COLO668 (cell line): ENCODE results near the gene GMEB2.
"Not testable (repeated sequence)": the region's sequence is repeated elsewhere in the genome, so short reads cannot be mapped to it uniquely, and the experiment has no call there.

Source experiments
- DNase-seq: peaks from one replicate; lab custom pipeline; 2025; ENCODE audit not compliant: unreplicated experiment; lab: John Stamatoyannopoulos, UW

Gene GMEB2

GRCh38 chr20:63640086-63640485, 13.2 kb upstream of the GMEB2 start:
- DNase-seq = no peak

GRCh38 chr20:63639093-63639975, 12.4 kb upstream of the GMEB2 start:
- no peak for DNase-seq

- DNase-seq = no peak
Measured at GRCh38 chr20:63636752-63637628, 10.1 kb upstream of the GMEB2 start.

- DNase-seq = no peak
Measured at GRCh38 chr20:63635431-63636141, 8.7 kb upstream of the GMEB2 start.

- no peak for DNase-seq
Measured at GRCh38 chr20:63633732-63634131, 6.8 kb upstream of the GMEB2 start.

GRCh38 chr20:63631426-63631825, 4.5 kb upstream of the GMEB2 start:
- not testable (repeated sequence) for DNase-seq

GRCh38 chr20:63630956-63631355, 4.1 kb upstream of the GMEB2 start:
- not testable (repeated sequence) for DNase-seq

- DNase-seq = peak; percentile 78
Measured at GRCh38 chr20:63628246-63628975, 1.5 kb upstream of the GMEB2 start.

GRCh38 chr20:63627751-63628245, 897 bp upstream of the GMEB2 start:
- DNase-seq = no peak

GRCh38 chr20:63627129-63627750, 339 bp upstream of the GMEB2 start:
- DNase-seq = peak; percentile 98

GRCh38 chr20:63625771-63626423, 1.0 kb downstream of the GMEB2 start:
- DNase-seq = peak; percentile 16

- no peak for DNase-seq
Measured at GRCh38 chr20:63624486-63624885, 2.4 kb downstream of the GMEB2 start.

GRCh38 chr20:63622732-63623131, 4.2 kb downstream of the GMEB2 start:
- DNase-seq = no peak

GRCh38 chr20:63622096-63622495, 4.8 kb downstream of the GMEB2 start:
- no peak for DNase-seq

- no peak for DNase-seq
Measured at GRCh38 chr20:63620991-63621390, 5.9 kb downstream of the GMEB2 start.

- DNase-seq = no peak
Measured at GRCh38 chr20:63619505-63619904, 7.4 kb downstream of the GMEB2 start.

GRCh38 chr20:63619086-63619485, 7.8 kb downstream of the GMEB2 start:
- no peak for DNase-seq

GRCh38 chr20:63618291-63618980, 8.5 kb downstream of the GMEB2 start:
- DNase-seq = no peak

GRCh38 chr20:63617876-63618265, 9.0 kb downstream of the GMEB2 start:
- no peak for DNase-seq
